Endothelial cell of umbilical vein (primary cell): ENCODE results near the gene MOG.

Experiments
- EZH2 ChIP-seq: IDR thresholded peaks from 2 replicates; pipeline ENCODE4 v1.6.1; 2012; ENCODE audit warnings: borderline replicate concordance, low read depth, mild to moderate bottlenecking, moderate library complexity, low read length, inconsistent platforms; ENCODE audit not compliant: severe bottlenecking
- GATA2 ChIP-seq: IDR thresholded peaks from 2 replicates; pipeline ENCODE4 v1.7.0; 2011; ENCODE audit warnings: low read depth, mild to moderate bottlenecking, moderate library complexity, mixed read lengths, low read length; ENCODE audit not compliant: insufficient read length, insufficient read depth
- JUN ChIP-seq: IDR thresholded peaks from 2 replicates; pipeline ENCODE4 v1.6.1; 2011; ENCODE audit warnings: borderline replicate concordance, low read depth; ENCODE audit not compliant: insufficient read length, insufficient read depth
- POLR2A ChIP-seq: IDR thresholded peaks from 2 replicates; pipeline ENCODE4 v1.6.1; 2012; ENCODE audit warnings: low read depth, mild to moderate bottlenecking, control low read depth, low read length
- POLR2AphosphoS5 ChIP-seq: IDR thresholded peaks from 2 replicates; pipeline ENCODE4 v1.6.1; 2012; ENCODE audit warnings: low read depth, mild to moderate bottlenecking, control low read depth, low read length, moderate library complexity; ENCODE audit not compliant: insufficient read depth
- TF ChIP-seq, protein P1 (sequence below), 2 donors: IDR thresholded peaks; 1 replicate in 1 of 2; 2 replicates in 1 of 2; pipeline ENCODE4 v1.5.1; 2011; ENCODE audit warnings: low read length in 2 of 2, mild to moderate bottlenecking in 2 of 2, moderate library complexity in 2 of 2, control low read depth in 1 of 2, inconsistent platforms in 1 of 2, low read depth in 1 of 2; ENCODE audit not compliant: insufficient read depth in 1 of 2; ENCODE audit errors: extremely low read depth in 1 of 2
- TF ChIP-seq, protein P2 (sequence below): IDR thresholded peaks from 2 replicates; pipeline ENCODE4 v1.6.1; 2011; ENCODE audit not compliant: insufficient read depth, insufficient read length

DNA sequence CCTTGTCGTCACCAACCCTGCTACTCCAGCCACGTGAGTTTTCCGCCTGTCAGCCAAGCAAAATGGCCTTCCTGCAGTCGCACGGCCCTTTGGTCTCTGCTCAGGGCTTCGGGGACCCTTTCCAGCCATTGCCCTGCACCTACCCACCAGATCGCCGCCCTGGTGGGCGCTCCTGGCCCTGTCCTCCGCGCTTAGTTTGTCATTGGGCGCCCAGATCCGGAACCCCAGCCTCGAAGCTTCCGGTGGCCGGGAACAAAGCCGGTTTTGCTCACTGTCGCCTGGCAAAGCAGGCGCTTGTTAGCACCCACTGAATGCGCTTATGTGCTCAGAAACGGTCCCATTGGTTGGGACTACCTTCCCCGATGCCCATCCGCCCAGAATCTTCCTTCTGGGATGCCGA, 23.5 kb downstream of the MOG start:
- TF ChIP-seq, protein P1, sequence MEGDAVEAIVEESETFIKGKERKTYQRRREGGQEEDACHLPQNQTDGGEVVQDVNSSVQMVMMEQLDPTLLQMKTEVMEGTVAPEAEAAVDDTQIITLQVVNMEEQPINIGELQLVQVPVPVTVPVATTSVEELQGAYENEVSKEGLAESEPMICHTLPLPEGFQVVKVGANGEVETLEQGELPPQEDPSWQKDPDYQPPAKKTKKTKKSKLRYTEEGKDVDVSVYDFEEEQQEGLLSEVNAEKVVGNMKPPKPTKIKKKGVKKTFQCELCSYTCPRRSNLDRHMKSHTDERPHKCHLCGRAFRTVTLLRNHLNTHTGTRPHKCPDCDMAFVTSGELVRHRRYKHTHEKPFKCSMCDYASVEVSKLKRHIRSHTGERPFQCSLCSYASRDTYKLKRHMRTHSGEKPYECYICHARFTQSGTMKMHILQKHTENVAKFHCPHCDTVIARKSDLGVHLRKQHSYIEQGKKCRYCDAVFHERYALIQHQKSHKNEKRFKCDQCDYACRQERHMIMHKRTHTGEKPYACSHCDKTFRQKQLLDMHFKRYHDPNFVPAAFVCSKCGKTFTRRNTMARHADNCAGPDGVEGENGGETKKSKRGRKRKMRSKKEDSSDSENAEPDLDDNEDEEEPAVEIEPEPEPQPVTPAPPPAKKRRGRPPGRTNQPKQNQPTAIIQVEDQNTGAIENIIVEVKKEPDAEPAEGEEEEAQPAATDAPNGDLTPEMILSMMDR (IDR thresholded peaks at IDR 0.05; ENCODE audit: extremely low read depth in 1 of 2, insufficient read depth in 1 of 2, low read depth in 1 of 2, low read length in 2 of 2) = no peak
- no peak for TF ChIP-seq POLR2A
- TF ChIP-seq EZH2 = no peak
- TF ChIP-seq, protein P2, sequence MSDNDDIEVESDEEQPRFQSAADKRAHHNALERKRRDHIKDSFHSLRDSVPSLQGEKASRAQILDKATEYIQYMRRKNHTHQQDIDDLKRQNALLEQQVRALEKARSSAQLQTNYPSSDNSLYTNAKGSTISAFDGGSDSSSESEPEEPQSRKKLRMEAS = no peak
- TF ChIP-seq POLR2AphosphoS5 = no peak
- no peak for TF ChIP-seq GATA2
- TF ChIP-seq JUN = no peak
